AG09319 (cell line): ENCODE results near the gene SARM1.

Experiments
- DNase-seq: peaks from one replicate; pipeline ENCODE4 v3.0.0-alpha.2; 2010; ENCODE audit warnings: low read depth; ENCODE audit errors: extremely low read depth
- TF ChIP-seq, protein P1 (sequence below): IDR thresholded peaks from 2 replicates; pipeline ENCODE4 v1.5.1; 2011; ENCODE audit warnings: low read depth, mild to moderate bottlenecking, inconsistent platforms, low read length, moderate library complexity

SARM1 gene

DNA sequence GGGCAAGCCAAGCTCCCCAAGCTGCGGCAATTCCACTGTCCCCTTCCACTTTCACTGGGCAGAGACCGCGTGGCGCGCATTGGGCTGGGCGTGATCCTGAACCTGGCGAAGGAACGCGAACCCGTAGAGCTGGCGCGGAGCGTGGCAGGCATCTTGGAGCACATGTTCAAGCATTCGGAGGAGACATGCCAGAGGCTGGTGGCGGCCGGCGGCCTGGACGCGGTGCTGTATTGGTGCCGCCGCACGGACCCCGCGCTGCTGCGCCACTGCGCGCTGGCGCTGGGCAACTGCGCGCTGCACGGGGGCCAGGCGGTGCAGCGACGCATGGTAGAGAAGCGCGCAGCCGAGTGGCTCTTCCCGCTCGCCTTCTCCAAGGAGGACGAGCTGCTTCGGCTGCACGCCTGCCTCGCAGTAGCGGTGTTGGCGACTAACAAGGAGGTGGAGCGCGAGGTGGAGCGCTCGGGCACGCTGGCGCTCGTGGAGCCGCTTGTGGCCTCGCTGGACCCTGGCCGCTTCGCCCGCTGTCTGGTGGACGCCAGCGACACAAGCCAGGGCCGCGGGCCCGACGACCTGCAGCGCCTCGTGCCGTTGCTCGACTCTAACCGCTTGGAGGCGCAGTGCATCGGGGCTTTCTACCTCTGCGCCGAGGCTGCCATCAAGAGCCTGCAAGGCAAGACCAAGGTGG lies 9.8 kb downstream of the SARM1 start:
- DNase-seq, result no peak
- TF ChIP-seq, protein P1, sequence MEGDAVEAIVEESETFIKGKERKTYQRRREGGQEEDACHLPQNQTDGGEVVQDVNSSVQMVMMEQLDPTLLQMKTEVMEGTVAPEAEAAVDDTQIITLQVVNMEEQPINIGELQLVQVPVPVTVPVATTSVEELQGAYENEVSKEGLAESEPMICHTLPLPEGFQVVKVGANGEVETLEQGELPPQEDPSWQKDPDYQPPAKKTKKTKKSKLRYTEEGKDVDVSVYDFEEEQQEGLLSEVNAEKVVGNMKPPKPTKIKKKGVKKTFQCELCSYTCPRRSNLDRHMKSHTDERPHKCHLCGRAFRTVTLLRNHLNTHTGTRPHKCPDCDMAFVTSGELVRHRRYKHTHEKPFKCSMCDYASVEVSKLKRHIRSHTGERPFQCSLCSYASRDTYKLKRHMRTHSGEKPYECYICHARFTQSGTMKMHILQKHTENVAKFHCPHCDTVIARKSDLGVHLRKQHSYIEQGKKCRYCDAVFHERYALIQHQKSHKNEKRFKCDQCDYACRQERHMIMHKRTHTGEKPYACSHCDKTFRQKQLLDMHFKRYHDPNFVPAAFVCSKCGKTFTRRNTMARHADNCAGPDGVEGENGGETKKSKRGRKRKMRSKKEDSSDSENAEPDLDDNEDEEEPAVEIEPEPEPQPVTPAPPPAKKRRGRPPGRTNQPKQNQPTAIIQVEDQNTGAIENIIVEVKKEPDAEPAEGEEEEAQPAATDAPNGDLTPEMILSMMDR, result no peak; the same call in 1 of the 2 replicates

- DNase-seq, result no peak
- TF ChIP-seq, protein P1, result no peak
Measured at GRCh38 chr17:28384281-28385036, 13.0 kb downstream of the SARM1 start.

DNA sequence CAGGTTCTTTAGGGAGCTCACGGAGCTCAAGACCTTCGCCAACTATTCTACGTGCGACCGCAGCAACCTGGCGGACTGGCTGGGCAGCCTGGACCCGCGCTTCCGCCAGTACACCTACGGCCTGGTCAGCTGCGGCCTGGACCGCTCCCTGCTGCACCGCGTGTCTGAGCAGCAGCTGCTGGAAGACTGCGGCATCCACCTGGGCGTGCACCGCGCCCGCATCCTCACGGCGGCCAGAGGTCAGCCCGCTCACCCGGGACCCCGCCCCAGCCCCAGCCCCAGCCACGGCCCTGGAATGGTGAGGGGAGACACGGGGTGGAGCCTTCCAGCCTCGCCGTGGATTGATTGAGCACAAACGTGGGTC lies 13.5 kb downstream of the SARM1 start:
- TF ChIP-seq, protein P1, result no peak
- DNase-seq, result no peak

- TF ChIP-seq, protein P1, result no peak
- DNase-seq, result no peak
Measured at GRCh38 chr17:28385406-28385805, 13.9 kb downstream of the SARM1 start.

DNA sequence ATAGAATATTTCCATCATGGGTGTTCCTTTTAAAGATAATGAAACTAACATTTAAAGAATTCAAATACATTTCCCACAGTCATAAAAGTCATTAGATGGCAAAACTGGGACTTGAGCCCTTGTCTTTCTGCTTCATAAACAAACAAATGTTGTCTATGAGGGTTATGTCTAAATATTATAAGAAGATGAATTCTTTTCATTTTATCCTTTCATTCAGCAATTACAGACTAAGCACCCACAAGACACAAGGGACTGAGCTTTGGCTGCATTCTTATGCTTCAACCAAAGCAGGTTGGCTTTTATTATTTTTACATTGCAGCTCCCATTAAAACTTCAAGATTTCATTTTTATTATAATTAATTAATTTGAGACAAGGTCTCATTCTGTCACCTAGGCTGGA lies 14.9 kb downstream of the SARM1 start:
- DNase-seq, result no peak
- TF ChIP-seq, protein P1, result no peak

- TF ChIP-seq, protein P1, result no peak
- no peak for DNase-seq
Measured at GRCh38 chr17:28388106-28388505, 16.6 kb downstream of the SARM1 start.

DNA sequence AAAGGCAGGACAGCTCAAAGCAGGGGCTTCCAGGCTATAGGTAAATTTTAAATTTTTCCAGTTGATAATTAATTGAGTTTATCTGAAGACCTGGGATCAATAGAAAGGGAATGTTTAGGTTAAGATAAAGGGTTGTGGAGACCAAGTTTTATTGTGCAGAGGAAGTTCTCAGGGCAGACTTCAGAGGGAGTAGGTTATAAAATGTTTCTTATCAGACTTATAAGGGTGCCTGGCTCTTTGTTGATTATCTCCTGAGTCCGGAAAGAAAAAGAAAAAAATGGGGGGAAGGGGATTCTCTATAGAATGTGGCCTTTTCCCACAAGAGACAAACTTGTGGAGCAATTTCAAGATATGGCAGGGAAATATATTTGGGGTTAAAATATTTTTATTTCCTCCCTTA lies 18.6 kb downstream of the SARM1 start:
- no peak for DNase-seq
- TF ChIP-seq, protein P1, result no peak
